Vagina (tissue), 2 donors: ENCODE measurements around the gene DOCK2.

Experiments
- POLR2A ChIP-seq, 2 donors: fragments of 450-650 bp; IDR thresholded peaks; one replicate each; pipeline ENCODE4 v1.6.1; 2017; ENCODE audit warnings: antibody characterized with exemption in 2 of 2, mild to moderate bottlenecking in 2 of 2, moderate library complexity in 2 of 2
- TF ChIP-seq, protein P1 (sequence below), 3 experiments: fragments of 450-650 bp in 2 of 3; fragments of 200-600 bp in 1 of 3; sonication (generic) in 1 of 3; IDR thresholded peaks; one replicate each; pipeline ENCODE4 v1.5.1; 2017 to 2019; ENCODE audit warnings: antibody characterized with exemption in 3 of 3, mild to moderate bottlenecking in 2 of 3, moderate library complexity in 2 of 3

- TF ChIP-seq, protein P1, sequence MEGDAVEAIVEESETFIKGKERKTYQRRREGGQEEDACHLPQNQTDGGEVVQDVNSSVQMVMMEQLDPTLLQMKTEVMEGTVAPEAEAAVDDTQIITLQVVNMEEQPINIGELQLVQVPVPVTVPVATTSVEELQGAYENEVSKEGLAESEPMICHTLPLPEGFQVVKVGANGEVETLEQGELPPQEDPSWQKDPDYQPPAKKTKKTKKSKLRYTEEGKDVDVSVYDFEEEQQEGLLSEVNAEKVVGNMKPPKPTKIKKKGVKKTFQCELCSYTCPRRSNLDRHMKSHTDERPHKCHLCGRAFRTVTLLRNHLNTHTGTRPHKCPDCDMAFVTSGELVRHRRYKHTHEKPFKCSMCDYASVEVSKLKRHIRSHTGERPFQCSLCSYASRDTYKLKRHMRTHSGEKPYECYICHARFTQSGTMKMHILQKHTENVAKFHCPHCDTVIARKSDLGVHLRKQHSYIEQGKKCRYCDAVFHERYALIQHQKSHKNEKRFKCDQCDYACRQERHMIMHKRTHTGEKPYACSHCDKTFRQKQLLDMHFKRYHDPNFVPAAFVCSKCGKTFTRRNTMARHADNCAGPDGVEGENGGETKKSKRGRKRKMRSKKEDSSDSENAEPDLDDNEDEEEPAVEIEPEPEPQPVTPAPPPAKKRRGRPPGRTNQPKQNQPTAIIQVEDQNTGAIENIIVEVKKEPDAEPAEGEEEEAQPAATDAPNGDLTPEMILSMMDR (IDR thresholded peaks at IDR 0.05) = no peak
- TF ChIP-seq POLR2A (IDR thresholded peaks at IDR 0.05) = no peak
Measured at GRCh38 chr5:169838688-169839087, 201.6 kb downstream of the DOCK2 start.
